ENCODE data around the gene NAA30.

GRCh38 chr14:57420986-57421385 is 30.6 kb downstream of the NAA30 start:
- no peak for TF ChIP-seq CTCF (conservative IDR thresholded peaks at IDR 0.05)
- TF ChIP-seq ZFX (IDR thresholded peaks at IDR 0.05): no peak

All from C4-2B (cell line).